Measurements from ENCODE around the gene TMPRSS11E.
"Not testable (repeated sequence)": the region's sequence is repeated elsewhere in the genome, so short reads cannot be mapped to it uniquely, and the experiment has no call there.

TMPRSS11E gene

DNA sequence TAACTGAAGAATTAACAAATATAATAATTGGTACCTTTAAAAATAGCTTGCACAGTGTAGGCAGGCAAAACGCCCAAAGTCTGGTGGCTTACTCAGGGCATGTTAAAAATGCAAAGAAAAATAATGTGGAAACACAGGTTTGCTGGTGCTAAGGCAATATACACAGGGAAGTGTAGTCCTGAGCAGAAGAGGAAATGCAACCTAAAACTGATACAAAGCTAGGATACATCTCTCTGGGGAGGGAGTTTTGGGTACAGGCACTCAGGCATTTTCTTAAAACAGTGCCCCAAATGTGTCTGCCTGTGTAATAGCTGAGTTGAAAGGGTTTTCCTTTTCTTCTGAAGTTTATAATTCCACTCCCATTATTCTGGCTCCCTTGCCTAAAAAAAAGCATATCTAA is 47.4 kb downstream of the TMPRSS11E start:
- Histone ChIP-seq H3K27ac (ENCODE audit: poor library complexity, severe bottlenecking) (no peak overlapping the region), H3K36me3 (ENCODE audit: low read depth) (no peaks in the 10 kb centered on the region), H3K9me3 (ENCODE audit: severe bottlenecking) (no peaks in the 10 kb centered on the region), H3K4me3 (ENCODE audit: severe bottlenecking) (no peak overlapping the region), H3K27me3 (ENCODE audit: insufficient read depth, poor library complexity, severe bottlenecking) (no peaks in the 10 kb centered on the region), H3K4me1 (ENCODE audit: insufficient read depth, poor library complexity, severe bottlenecking) (peaks cover 6% of the 10 kb centered on the region)
- ATAC-seq (ENCODE audit: low read depth) (no peak), DNase-seq (ENCODE audit: low spot score) (no peak)
- TF ChIP-seq, protein P1, sequence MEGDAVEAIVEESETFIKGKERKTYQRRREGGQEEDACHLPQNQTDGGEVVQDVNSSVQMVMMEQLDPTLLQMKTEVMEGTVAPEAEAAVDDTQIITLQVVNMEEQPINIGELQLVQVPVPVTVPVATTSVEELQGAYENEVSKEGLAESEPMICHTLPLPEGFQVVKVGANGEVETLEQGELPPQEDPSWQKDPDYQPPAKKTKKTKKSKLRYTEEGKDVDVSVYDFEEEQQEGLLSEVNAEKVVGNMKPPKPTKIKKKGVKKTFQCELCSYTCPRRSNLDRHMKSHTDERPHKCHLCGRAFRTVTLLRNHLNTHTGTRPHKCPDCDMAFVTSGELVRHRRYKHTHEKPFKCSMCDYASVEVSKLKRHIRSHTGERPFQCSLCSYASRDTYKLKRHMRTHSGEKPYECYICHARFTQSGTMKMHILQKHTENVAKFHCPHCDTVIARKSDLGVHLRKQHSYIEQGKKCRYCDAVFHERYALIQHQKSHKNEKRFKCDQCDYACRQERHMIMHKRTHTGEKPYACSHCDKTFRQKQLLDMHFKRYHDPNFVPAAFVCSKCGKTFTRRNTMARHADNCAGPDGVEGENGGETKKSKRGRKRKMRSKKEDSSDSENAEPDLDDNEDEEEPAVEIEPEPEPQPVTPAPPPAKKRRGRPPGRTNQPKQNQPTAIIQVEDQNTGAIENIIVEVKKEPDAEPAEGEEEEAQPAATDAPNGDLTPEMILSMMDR (IDR thresholded peaks at IDR 0.05; ENCODE audit: poor library complexity, severe bottlenecking): no peak

DNA sequence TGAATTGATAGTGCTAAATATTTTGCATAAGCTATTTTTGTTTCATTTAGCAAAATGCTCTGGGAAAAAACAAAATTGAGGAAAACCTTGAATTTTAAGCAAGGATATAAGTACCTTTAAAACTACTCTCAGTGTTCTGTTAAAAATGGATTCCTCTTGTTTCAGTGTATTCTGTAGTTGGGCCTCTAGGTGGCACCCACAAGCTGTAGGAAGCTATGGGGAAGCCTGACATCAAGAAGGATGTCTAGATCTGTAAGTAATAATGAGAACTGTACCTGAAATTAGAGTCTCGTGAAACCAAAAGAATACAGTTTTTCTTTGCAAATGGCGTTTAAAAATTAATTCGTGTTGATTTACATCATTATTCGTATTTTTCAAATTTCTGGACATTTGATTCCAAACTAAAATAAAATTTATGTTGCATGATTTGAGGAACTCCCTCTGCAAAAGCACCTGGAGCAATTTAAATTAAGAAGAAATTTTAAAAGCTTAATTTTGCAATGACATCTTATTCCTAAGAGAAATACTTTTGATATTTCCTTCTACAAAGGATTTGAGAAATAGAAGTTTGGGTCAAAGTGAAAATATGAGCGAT is 51.2 kb downstream of the TMPRSS11E start:
- peak; percentile 77 for ATAC-seq (ENCODE audit: low read depth)
- peaks cover 6% of the 10 kb centered on the region for H3K4me1 ChIP-seq (ENCODE audit: insufficient read depth, poor library complexity, severe bottlenecking)
- DNase-seq (ENCODE audit: low spot score): no peak
- TF ChIP-seq, protein P1 (IDR thresholded peaks at IDR 0.05; ENCODE audit: poor library complexity, severe bottlenecking): peak; percentile 93
- H3K27me3 ChIP-seq (ENCODE audit: insufficient read depth, poor library complexity, severe bottlenecking): no peaks in the 10 kb centered on the region
- no peaks in the 10 kb centered on the region for H3K9me3 ChIP-seq (ENCODE audit: severe bottlenecking)
- no peak overlapping the region for H3K27ac ChIP-seq (ENCODE audit: poor library complexity, severe bottlenecking)
- no peaks in the 10 kb centered on the region for H3K36me3 ChIP-seq (ENCODE audit: low read depth)
- H3K4me3 ChIP-seq (ENCODE audit: severe bottlenecking): no peak overlapping the region

- TF ChIP-seq, protein P1 (IDR thresholded peaks at IDR 0.05; ENCODE audit: poor library complexity, severe bottlenecking): no peak
- ATAC-seq (ENCODE audit: low read depth) (no peak), DNase-seq (ENCODE audit: low spot score) (no peak)
- Histone ChIP-seq H3K4me1 (ENCODE audit: insufficient read depth, poor library complexity, severe bottlenecking) (peaks cover 6% of the 10 kb centered on the region), H3K4me3 (ENCODE audit: severe bottlenecking) (no peak overlapping the region), H3K36me3 (ENCODE audit: low read depth) (no peaks in the 10 kb centered on the region), H3K9me3 (ENCODE audit: severe bottlenecking) (no peaks in the 10 kb centered on the region), H3K27me3 (ENCODE audit: insufficient read depth, poor library complexity, severe bottlenecking) (no peaks in the 10 kb centered on the region), H3K27ac (ENCODE audit: poor library complexity, severe bottlenecking) (no peak overlapping the region)
These were observed 51.8 kb downstream of the TMPRSS11E start for GRCh38 chr4:68499021-68499420.

GRCh38 chr4:68503462-68503861 is 56.2 kb downstream of the TMPRSS11E start:
- DNase-seq (ENCODE audit: low spot score); H3K27ac ChIP-seq (ENCODE audit: poor library complexity, severe bottlenecking); H3K36me3 ChIP-seq (ENCODE audit: low read depth); H3K4me3 ChIP-seq (ENCODE audit: severe bottlenecking); ATAC-seq (ENCODE audit: low read depth); H3K9me3 ChIP-seq (ENCODE audit: severe bottlenecking); H3K27me3 ChIP-seq (ENCODE audit: insufficient read depth, poor library complexity, severe bottlenecking); H3K4me1 ChIP-seq (ENCODE audit: insufficient read depth, poor library complexity, severe bottlenecking): not testable (repeated sequence)

DNA sequence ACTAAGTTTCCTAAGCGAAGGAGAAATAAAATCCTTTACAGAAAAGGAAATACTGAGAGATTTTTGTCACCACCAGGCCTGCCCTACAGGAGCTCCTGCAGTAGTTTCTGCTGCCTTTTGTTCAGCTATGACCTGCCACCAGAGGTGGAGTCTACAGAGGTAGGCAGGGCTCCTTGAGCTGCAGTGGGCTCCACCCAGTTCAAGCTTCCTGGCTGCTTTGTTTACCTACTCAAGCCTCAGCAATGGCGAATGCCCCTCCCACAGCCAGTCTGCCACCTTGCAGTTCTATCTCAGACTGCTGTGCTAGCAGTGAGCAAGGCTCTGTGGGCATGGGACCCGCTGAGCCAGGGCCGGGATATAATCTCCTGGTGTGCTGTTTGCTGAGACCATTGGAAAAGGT is 57.6 kb downstream of the TMPRSS11E start:
- H3K4me3 ChIP-seq (ENCODE audit: severe bottlenecking); H3K36me3 ChIP-seq (ENCODE audit: low read depth); H3K27ac ChIP-seq (ENCODE audit: poor library complexity, severe bottlenecking); ATAC-seq (ENCODE audit: low read depth); H3K9me3 ChIP-seq (ENCODE audit: severe bottlenecking); DNase-seq (ENCODE audit: low spot score); H3K27me3 ChIP-seq (ENCODE audit: insufficient read depth, poor library complexity, severe bottlenecking); H3K4me1 ChIP-seq (ENCODE audit: insufficient read depth, poor library complexity, severe bottlenecking): not testable (repeated sequence)

GRCh38 chr4:68505452-68505851 is 58.2 kb downstream of the TMPRSS11E start:
- H3K27me3 ChIP-seq (ENCODE audit: insufficient read depth, poor library complexity, severe bottlenecking): not testable (repeated sequence)

More at GRCh38 chr4:68505452-68505851, 58.2 kb downstream of the TMPRSS11E start:
- not testable (repeated sequence) for DNase-seq (ENCODE audit: low spot score); H3K27ac ChIP-seq (ENCODE audit: poor library complexity, severe bottlenecking); H3K36me3 ChIP-seq (ENCODE audit: low read depth); H3K4me3 ChIP-seq (ENCODE audit: severe bottlenecking); ATAC-seq (ENCODE audit: low read depth); H3K9me3 ChIP-seq (ENCODE audit: severe bottlenecking); H3K4me1 ChIP-seq (ENCODE audit: insufficient read depth, poor library complexity, severe bottlenecking)

Measured in RWPE2 (cell line).